ENCODE measurements around the gene YPEL3.

Gene YPEL3

GRCh38 chr16:30084096-30084815 is 11.8 kb downstream of the YPEL3 start:
- Histone ChIP-seq H3K9me3 (no peaks in the 10 kb centered on the region), H3K27me3 (no peaks in the 10 kb centered on the region), H3K27ac (peak overlapping the region; percentile 25), H3K4me1 (ENCODE audit: control insufficient read depth in 1 of 2, insufficient read depth in 1 of 2, low read depth in 1 of 2, low read length in 1 of 2) (peaks cover 22 to 30% of the 10 kb centered on the region in 2 experiments), H3K36me3 (peaks cover 67% of the 10 kb centered on the region), H3K4me3 (ENCODE audit: low read depth in 1 of 2, low read length in 1 of 2) (no peak overlapping the region)
- no peak for TF ChIP-seq CTCF (IDR thresholded peaks at IDR 0.05)

GRCh38 chr16:30083216-30084055 is 12.6 kb downstream of the YPEL3 start:
- Histone ChIP-seq H3K4me3 (ENCODE audit: low read depth in 1 of 2, low read length in 1 of 2) (no peak overlapping the region), H3K9me3 (no peaks in the 10 kb centered on the region), H3K36me3 (peaks cover 75% of the 10 kb centered on the region), H3K27me3 (no peaks in the 10 kb centered on the region), H3K27ac (peak overlapping the region; percentile 35), H3K4me1 (ENCODE audit: control insufficient read depth in 1 of 2, insufficient read depth in 1 of 2, low read depth in 1 of 2, low read length in 1 of 2) (peaks cover 27 to 31% of the 10 kb centered on the region in 2 experiments)
- no peak for TF ChIP-seq CTCF (IDR thresholded peaks at IDR 0.05)

GRCh38 chr16:30082545-30083090 is 13.4 kb downstream of the YPEL3 start:
- no peaks in the 10 kb centered on the region for H3K27me3 ChIP-seq
- H3K36me3 ChIP-seq = peaks cover 83% of the 10 kb centered on the region
- H3K4me1 ChIP-seq (ENCODE audit: control insufficient read depth in 1 of 2, insufficient read depth in 1 of 2, low read depth in 1 of 2, low read length in 1 of 2) = peaks cover 29 to 31% of the 10 kb centered on the region in 2 experiments
- no peak for TF ChIP-seq CTCF (IDR thresholded peaks at IDR 0.05)
- peak overlapping the region; percentile 35 for H3K27ac ChIP-seq
- no peak overlapping the region for H3K4me3 ChIP-seq (ENCODE audit: low read depth in 1 of 2, low read length in 1 of 2)
- H3K9me3 ChIP-seq = no peaks in the 10 kb centered on the region

- no peak overlapping the region for H3K27ac ChIP-seq
- H3K4me3 ChIP-seq (ENCODE audit: low read depth in 1 of 2, low read length in 1 of 2) = no peak overlapping the region
- H3K36me3 ChIP-seq = peaks cover 76% of the 10 kb centered on the region
- H3K9me3 ChIP-seq = no peaks in the 10 kb centered on the region
- peaks cover 36 to 37% of the 10 kb centered on the region in 2 experiments for H3K4me1 ChIP-seq (ENCODE audit: control insufficient read depth in 1 of 2, insufficient read depth in 1 of 2, low read depth in 1 of 2, low read length in 1 of 2)
- no peak for TF ChIP-seq CTCF (IDR thresholded peaks at IDR 0.05)
- H3K27me3 ChIP-seq = no peaks in the 10 kb centered on the region
Observed at GRCh38 chr16:30079480-30079879, 16.5 kb downstream of the YPEL3 start.

- TF ChIP-seq CTCF (IDR thresholded peaks at IDR 0.05) = no peak
- H3K36me3 ChIP-seq = peaks cover 72% of the 10 kb centered on the region
- H3K4me1 ChIP-seq (ENCODE audit: control insufficient read depth in 1 of 2, insufficient read depth in 1 of 2, low read depth in 1 of 2, low read length in 1 of 2) = peaks cover 36 to 37% of the 10 kb centered on the region in 2 experiments
- H3K27ac ChIP-seq = peak overlapping the region; percentile 96
- no peaks in the 10 kb centered on the region for H3K27me3 ChIP-seq
- H3K9me3 ChIP-seq = no peaks in the 10 kb centered on the region
- H3K4me3 ChIP-seq (ENCODE audit: low read depth in 1 of 2, low read length in 1 of 2) = no peak overlapping the region
Observed at GRCh38 chr16:30078744-30079143, 17.3 kb downstream of the YPEL3 start.
